Activated CD4-positive, CD25-positive, alpha-beta regulatory T cell (primary cell): ENCODE results near the gene RALGAPA1.
"Not testable (repeated sequence)": the region's sequence is repeated elsewhere in the genome, so short reads cannot be mapped to it uniquely, and the experiment has no call there.

Experiments used
- DNase-seq, 4 experiments: peaks; one replicate each; lab custom pipeline; 2025; lab: John Stamatoyannopoulos, UW

Gene RALGAPA1

DNA sequence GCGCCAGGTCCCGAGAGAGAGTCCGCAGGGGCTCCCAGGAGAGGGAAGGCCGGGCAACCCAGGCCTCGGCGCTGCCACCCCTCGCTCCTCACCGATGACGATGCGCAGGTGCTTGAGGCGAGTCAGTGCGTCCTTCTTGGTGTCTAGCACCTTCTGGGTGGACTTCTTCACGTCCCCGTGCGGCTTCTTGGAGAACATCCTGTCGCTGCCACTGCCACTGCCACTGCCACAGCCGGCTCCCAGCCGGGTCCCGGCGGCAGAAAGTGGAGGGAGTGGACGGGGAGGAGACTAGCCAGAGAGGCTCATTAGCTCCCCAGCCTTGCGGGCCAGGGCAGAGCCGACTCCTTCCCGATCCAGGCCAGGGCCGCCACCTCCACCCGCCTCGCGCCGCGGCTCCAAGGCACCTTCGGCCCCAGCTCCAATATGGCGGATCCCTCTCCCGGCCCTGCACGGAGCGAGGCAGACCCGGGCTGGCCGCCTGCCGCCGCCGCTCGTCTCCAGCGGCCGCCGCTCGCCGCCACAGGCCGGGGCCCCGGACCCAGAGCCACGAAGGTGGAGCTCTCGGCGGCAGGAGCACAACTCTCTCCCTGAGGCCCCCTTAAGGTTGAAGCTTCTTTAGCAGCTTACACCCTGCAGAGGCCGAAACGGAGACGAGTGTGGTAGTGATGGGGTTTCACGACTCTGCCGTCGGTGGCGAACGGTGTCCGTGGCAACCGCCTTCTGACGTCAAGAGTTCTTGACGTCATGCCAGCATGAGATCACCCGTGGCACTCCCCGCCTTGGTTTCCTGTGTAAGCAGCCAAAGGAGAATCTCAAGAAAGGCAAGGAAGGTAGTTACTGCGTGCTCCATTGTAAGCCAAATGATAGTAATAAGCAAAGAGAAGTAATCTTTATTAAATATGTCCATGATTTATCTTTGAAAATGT is at the start of gene RALGAPA1:
Gene RALGAPA1, minus strand, starts transcription at position 658 of the 926 bp plus-strand sequence. Its CDS starts 460 bp downstream, at position 198.
- peak; percentile 68 to 82 (median 78) for DNase-seq

DNA sequence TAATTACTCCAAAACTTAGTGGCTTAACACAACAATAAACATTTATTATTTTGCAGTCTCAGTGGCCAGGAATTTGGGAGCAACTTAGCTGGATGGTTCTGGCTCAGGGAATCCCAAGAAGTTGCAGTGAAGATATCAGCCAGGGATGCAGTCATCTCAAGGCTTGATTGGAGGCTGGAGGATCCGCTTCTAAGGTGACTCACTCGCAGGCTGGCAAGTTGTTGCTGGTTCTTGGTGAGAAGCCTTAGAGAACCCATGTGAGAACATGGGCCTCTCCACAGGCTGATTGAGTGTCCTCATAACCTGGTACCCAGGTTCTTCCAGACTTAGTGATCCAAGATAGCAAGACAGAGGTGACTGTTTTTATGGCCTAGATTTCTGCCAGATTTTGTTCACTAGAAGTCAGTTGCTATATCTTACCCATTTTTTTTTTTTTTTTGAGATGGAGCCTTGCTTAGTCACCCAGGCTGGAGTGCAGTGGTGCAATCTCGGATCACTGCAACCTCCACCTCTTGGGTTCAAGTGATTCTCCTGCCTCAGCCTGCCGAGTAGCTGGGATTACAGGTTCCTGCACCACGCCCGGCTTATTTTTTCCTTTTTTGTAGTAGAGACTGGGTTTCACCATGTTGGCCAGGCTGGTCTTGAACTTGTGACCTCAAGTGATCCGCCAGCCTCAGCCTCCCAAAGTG is 49.6 kb upstream of the RALGAPA1 start:
- DNase-seq, result no peak

DNA sequence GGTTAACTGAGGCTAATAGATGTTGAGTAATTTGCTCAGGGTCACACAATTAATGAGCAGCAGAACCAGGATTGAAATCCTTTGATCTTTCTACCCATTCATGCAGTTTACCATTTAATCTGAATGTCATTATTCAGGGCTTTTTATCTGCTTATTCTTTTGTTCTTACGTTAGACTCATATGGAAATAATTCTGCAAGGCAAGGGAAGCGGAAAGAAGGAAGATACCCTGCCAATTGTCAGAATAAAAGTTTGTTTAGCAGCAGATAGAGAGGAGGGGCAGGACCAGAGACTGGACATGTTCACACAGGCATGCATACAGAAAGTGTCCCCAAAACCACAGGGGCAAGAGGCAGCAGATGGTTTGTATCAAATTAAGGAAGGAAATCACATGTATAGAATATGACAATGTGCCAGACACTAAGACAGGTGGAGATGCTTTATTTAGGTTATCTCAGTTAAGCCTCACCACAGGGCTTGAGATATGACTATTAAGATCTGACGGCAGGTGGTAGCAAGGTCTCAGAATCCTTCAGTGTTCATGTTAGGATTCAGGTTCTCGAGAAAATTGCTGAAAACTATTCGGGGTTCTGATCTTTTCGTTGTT is 46.9 kb upstream of the RALGAPA1 start:
- no peak for DNase-seq

DNA sequence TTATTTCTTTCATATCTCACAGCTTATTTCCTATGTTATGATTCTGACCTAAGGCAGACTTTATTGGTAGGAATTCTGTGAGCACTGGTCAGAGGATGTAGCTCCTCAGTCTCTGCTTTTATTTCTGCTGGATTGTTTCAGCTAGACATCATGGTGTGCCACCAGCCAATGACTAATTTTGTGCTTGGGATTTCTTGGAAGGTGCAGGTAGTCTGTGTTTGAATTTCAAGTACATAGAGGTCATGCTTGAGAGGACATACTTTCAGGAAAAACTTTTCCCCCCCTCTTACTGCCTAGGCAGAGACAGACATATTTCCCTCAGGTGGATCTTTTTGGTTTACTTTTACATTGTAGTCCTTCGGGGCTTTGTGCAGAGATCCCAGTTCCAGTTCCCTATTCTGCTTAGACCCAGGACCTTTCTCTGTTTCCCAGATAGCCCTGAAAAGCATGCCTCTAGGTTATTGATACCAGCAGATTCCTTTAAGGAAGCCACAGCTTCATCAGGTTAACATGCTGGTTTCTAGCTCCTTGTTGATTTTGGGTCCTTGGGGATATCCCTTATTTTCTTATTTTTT is 45.7 kb upstream of the RALGAPA1 start:
- DNase-seq, result no peak

DNA sequence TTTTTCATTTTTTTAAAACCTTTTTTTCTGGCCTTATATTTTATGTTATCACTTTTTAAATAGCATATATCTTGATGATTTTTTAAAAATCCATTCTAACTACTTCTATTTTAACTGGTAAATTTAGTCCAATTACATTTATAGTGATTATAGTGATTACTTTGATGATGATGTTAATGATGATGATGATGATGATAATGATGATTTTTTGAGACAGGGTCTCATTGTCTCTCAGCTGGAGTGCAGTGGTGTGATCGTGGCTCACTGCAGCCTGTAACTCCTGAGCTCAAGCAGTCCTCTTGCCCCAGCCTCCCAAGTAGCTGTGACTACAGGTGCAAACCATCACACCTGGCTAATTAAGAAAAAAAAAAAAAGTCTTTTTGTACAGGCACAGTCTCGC is 44.1 kb upstream of the RALGAPA1 start:
- no peak for DNase-seq

DNA sequence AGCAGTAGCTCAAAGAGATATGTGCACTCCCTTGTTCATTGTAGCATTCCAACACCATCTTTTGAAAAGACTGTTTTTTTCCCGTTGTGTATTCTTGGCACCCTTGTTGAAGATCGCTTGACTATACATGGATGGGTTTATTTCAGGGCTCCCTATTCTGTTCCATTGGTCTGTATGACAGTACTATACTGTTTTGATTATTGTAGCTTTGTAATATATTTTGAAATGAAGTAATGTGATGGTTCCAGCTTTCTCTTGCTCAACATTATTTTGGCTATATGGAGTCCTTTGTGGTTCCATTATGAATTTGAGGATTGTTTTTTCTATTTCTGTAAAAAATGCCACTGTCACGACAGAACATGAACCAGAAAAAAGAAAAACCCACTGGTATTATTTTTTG is 42.7 kb upstream of the RALGAPA1 start:
- DNase-seq, result no peak

DNA sequence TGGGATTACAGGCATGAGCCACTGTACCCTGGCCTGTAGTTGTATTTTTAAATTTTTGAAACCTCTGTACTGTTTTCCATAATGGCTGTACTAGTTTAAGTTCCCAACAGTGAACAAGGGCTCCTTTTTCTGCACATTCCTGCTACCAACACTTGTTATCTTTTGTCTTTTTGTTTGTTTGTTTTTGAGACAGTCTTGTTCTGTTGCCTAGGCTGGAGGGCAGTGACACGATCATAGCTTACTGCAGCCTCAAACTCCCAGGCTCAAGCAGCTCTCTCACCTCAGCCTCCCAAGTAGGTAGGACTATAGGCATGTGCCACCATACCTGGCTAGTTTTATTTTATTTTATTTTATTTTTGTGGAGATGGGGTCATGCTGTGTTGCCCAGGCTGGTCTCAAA is 40.0 kb upstream of the RALGAPA1 start:
- no peak for DNase-seq

DNA sequence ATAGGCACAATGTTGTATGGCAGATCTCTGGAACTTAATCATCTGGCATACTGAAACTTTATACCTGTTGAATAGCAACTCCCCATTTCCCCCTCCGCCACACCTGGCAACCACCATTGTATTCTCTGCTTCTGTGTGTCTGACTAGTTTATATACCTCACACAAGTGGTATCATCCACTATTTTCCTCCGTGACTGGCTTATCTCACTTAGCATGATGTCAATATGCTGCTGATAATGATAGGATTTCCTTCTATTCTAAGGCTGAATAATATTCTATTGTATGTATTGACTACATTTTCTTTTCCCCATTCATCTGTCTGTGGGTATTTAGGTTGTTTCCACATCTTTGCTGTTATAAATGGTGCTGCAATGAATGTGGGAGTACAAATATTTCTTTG is 38.5 kb upstream of the RALGAPA1 start:
- DNase-seq, result no peak

DNA sequence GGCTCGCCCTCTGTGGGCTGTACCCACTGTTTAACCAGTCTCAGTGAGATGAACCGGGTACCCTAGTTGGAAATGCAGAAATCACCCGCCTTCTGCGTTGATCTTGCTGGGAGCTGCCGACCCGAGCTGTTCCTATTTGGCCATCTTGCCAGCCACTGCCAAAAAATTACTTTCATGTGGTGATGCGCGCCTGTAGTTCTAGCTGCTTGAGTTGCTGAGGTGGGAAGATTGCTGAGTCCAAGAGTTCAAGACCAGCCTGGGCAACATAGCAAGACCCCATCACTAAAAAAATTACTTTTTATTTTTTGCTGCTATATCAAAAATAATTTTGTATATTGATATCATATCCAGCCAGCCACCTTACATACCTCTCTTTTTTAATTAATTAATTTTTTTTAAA is 35.4 kb upstream of the RALGAPA1 start:
- no peak for DNase-seq

DNA sequence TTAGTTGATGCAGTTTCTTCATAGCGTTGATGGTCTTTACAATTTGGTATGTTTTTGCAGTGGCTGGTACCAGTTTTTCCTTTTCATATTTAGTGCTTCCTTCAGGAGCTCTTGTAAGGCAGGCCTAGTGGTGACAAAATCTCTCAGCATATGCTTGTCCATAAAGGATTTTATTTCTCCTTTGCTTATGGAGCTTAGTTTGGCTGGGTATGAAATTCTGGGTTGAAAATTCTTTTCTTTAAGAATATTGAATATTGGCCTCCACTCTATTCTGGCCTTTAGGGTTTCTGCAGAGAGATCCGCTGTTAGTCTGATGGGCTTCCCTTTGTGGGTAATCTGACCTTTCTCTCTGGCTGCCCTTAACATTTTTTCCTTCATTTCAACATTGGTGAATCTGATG is 33.1 kb upstream of the RALGAPA1 start:
- DNase-seq, result not testable (repeated sequence)

DNA sequence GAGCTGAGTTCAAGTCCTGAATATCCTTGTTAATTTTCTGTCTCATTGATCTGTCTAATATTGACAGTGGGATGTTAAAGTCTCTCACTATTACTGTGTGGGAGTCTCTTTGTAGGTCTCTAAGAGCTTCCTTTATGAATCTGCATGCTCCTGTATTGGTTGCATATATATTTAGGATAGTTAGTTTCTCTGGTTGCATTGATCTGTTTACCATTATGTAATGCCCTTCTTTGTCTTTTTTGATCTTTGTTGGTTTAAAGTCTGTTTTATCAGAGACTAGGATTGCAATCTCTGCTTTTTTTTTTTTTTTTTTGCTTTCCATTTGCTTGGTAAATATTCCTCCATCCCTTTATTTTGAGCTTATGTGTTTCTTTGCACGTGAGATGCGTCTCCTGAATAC is 32.6 kb upstream of the RALGAPA1 start:
- DNase-seq, result not testable (repeated sequence)

DNA sequence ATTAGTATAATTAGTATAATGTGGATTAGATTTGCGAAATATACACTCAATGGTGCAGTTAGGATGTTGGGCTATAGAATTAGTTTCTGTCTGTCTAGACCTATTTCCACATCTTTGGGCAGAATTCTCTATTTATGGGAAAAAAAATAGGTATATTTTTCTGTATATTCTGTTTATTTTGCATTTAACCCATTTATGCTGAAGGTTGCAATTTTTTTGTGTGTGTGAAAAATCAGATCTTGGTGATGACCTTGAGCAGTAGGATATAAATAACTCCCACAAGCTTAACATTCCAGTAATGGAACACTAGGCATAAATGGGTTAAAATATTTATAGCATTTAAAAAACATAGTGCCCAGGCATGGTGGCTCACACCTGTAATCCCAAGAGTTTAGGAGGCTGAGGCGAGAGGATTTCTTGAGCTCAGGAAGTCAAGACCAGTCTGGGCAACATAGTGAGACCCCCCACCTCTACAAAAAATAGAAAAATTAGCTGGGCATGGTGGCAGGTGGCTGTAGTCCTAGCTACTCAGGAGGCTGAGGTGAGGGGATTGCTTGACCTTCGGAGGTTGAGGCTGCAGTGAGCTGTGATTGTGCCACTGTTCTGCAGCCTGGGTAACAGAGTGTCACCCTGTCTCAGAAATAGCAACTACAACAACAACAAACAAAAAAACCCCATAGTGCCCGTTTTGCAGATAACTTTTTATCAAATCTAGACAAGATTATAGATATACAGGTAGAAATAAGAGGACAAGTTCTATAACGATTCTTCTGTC is 26.3 kb upstream of the RALGAPA1 start:
- DNase-seq, result no peak

DNA sequence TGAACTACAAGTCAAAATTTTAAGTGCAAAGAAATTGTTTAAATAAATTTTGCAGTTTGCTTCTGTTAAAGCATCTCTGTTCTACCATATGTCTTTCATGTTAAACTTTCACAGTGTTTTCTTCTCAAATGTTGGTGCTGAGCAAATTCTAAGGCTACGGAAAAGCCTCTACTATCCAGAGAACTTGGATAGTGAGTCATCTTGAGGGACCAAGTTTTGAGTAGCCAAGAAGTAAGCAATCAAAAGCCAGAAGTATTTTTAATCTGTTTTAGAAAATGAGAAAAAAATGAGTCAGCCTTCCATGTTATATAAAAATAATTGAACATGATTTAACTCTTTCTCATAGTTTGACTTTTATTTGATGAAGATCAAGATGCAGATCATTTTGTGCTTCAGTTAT is 20.4 kb upstream of the RALGAPA1 start:
- no peak for DNase-seq

DNA sequence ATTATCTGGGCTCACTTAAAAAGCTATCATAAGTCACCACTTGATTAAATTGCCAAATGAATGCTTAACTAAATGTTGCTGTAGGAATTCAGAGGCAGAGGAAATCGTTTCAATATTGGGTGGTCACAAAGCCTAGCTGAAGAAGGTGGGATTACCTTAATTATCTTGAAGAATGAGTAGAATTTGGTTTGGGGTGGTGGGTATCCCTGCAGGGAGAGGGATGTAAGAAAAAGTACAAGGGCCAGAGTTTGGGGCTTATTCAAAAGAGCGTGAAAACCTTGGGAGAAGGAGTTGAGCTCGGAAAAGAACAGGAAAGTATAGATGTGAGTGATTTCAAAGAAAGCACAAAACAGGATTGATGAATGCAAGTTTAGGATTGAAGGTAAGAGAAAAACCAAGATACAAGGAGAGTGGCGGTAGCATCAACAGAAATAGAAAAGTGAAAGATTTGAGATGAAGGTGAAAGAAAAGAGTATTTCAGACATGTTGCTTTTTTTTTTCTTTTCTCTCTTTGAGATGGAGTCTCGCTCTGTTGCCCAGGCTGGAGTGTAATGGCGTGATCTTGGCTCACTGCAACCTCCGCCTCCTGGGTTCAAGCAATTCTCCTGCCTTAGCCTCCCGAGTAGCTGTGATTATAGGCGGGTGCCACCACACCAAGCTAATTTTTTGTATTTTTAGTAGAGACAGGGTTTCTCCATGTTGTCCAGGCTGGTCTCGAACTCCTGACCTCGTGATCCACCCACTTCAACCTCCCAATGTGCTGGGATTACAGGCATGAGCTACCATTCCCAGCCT is 18.8 kb upstream of the RALGAPA1 start:
- DNase-seq, result no peak

DNA sequence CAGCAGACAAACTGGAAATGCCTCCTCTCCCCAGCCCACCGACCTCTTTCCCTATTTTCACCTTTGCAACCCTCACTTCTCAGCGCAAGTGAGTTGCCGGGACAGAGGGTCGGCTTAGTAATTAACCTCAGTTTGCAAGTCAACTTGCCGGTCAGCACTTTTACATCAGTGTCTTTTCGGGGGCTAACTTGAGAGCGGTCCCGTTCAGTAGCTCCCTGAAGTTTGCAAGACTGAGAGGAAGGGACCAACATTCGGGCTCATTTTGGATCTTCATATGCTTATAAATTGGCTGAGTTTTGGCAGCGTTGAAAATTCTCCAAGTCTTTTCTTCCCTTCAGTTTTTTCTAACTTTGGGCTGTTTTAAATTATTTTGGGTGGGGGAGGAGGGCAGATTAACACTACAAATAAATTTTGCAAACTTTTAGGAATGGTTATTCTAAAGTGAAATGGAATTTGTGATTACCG is 17.9 kb upstream of the RALGAPA1 start:
- DNase-seq, result no peak

DNA sequence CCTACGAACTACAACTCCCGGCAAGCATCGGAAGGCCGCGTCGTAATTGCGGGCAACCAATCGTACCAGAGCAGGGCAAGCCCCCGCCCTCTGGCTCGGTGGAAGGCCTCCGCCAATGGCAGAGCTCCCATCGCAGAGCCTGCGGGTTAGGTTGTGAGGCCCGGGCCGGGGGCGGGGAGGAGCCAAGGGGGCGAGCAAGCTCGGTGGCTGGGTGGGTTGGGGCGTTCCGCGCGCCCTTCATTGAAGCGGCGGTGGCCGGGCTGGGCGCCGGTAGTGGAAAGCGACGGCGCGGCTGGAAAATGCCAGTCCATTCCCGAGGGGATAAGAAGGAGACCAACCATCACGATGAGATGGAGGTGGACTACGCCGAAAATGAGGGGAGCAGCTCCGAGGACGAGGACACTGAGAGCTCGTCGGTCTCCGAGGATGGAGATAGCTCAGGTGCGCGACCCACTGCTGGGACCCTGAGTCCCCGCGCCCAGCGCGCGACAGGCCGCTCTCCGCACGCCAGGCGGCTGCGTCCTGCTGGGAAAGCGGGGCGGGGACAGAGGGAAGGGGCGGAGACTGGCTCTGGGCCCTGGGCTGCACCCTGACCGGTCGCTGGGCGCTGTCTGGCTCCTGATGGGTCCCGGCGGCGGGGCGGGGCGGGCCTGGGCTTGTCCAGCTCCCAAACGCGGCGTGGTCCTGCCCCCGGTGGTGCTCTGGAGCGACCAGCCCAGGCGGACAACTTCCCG is 17.3 kb upstream of the RALGAPA1 start, which contains the start of gene BRMS1L:
Gene BRMS1L, plus strand, starts transcription at position 121 of the 734 bp plus-strand sequence. Its CDS starts 179 bp downstream, at position 300.
- peak; percentile 91 to 95 (median 94) for DNase-seq

DNA sequence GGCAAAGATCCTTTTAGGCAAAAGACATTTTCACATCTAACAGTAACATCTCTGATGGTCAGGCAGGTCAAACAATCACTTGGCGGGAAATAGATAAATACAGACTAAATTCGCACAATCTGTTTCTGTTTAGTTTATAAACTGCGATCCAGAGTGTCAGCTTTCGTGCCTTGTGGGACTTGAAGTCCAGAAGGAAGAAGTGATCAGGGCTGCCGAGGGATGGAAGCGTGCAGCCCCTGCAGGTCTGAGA is 16.8 kb upstream of the RALGAPA1 start:
- DNase-seq, result no peak

DNA sequence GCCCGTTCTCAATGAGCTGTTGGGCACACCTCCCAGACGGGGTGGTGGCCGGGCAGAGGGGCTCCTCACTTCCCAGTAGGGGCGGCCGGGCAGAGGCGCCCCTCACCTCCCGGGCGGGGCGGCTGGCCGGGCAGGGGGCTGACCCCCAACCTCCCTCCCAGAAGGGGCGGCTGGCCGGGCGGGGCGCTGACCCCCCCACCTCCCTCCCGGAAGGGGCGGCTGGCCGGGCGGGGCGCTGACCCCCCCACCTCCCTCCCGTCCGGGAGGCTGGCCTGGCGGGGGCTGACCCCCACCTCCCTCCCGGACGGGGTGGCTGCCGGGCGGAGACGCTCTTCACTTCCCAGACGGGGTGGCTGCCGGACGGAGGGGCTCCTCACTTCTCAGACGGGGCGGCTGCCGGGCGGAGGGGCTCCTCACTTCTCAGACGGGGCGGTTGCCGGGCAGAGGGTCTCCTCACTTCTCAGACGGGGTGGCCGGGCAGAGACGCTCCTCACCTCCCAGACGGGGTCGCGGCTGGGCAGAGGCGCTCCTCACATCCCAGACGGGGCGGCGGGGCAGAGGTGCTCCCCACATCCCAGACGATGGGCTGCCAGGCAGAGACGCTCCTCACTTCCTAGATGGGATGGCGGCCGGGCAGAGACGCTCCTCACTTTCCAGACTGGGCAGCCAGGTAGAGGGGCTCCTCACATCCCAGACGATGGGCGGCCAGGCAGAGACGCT is 15.5 kb upstream of the RALGAPA1 start:
- not testable (repeated sequence) for DNase-seq

DNA sequence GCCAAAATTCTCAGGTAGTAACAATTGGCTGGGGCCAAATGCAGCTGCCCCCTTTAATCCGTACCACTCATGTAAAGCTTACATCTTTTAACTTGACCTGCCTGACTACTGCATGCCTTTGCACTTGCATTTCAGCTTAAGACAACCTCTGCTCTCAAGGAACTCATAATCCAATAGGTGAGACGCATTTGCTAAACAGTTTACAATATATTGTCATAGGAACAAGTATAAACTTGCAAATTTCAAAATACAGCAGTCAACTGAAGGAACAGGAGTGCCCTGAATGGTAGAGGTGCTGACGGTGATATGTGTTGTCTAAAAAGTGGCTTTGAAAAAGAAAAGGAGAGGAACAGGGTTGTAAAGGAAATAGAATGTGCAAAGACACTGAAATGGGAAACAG is 13.4 kb upstream of the RALGAPA1 start:
- no peak for DNase-seq
